Colonic mucosa (tissue), 4 donors: Measurements from ENCODE around the gene HS3ST2. TPM values are rescaled to one million over a fixed set of nuclear protein-coding genes. Genes with fewer than 3 reads are reported as not detected.

ENCODE experiments used
- DNase-seq: peaks from one replicate; pipeline ENCODE4 v3.0.0-alpha.2; 2020
- H3K27ac ChIP-seq: fragments of 200-600 bp; one replicate; pipeline ENCODE4 v1.8.0; 2021
- H3K27me3 ChIP-seq: fragments of 200-600 bp; one replicate; pipeline ENCODE4 v1.8.0; 2021
- H3K36me3 ChIP-seq: fragments of 200-600 bp; one replicate; pipeline ENCODE4 v1.8.0; 2021
- H3K4me1 ChIP-seq: fragments of 200-600 bp; one replicate; pipeline ENCODE4 v1.8.0; 2021; ENCODE audit warnings: mild to moderate bottlenecking
- H3K4me3 ChIP-seq: fragments of 200-600 bp; one replicate; pipeline ENCODE4 v1.8.0; 2021
- H3K9ac ChIP-seq, 2 donors: one replicate each; pipeline ENCODE4 v1.7.0; 2013; ENCODE audit warnings: control low read depth in 2 of 2, low read depth in 2 of 2, low read length in 2 of 2
- H3K9me3 ChIP-seq: fragments of 200-600 bp; one replicate; pipeline ENCODE4 v1.8.0; 2021
- intact Hi-C: fragments of 100-400 bp; cut with DNase I; formaldehyde crosslinking; loops from one replicate; pipeline ENCODE4 v1.14.1; 2022
- total RNA-seq, 2 donors: library from RNA; stranded (reverse); fragmentation: NEBNext Ultra II Directional in 1 of 2; extraction: Animal tissue kit (Norgen Biotek cat#: 25700) in 1 of 2; gene quantifications; one replicate each; pipeline ENCODE4 v1.2.1, GENCODE V29; 2021
- TF ChIP-seq, protein P1 (sequence below): fragments of 200-600 bp; IDR thresholded peaks from one replicate; pipeline ENCODE4 v1.8.0; 2022; ENCODE audit warnings: antibody characterized with exemption, mild to moderate bottlenecking
- donor health status: healthy.
- donor health status: DM: no; HTN: no; CAD: no.
- donor health status: DM: no; HTN: no; CAD: no.

Gene HS3ST2
- total RNA-seq, 2 donors from 2014 or later: 0.24 to 0.47 TPM

DNA sequence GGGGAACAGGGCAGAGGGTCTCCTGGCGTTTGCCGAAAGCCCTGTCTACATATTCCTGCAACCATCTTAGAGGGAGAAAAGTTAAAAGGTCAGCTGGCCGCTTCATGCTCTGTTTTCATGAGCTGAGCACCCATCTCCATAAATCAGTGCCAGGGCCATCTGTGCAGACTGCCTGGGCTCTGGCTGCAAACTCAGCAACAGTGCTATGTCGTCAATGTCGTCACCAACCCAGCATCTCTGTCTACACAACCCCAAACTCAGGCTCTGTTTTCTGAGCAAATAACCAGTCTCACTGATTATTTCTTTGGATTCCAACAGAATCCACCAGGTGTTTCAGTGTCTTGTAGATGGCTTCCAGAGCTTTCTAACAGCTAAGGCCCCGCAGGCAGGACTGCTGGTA lies 65.0 kb downstream of the HS3ST2 start:
- no peaks in the 10 kb centered on the region for H3K9me3 ChIP-seq
- TF ChIP-seq, protein P1, sequence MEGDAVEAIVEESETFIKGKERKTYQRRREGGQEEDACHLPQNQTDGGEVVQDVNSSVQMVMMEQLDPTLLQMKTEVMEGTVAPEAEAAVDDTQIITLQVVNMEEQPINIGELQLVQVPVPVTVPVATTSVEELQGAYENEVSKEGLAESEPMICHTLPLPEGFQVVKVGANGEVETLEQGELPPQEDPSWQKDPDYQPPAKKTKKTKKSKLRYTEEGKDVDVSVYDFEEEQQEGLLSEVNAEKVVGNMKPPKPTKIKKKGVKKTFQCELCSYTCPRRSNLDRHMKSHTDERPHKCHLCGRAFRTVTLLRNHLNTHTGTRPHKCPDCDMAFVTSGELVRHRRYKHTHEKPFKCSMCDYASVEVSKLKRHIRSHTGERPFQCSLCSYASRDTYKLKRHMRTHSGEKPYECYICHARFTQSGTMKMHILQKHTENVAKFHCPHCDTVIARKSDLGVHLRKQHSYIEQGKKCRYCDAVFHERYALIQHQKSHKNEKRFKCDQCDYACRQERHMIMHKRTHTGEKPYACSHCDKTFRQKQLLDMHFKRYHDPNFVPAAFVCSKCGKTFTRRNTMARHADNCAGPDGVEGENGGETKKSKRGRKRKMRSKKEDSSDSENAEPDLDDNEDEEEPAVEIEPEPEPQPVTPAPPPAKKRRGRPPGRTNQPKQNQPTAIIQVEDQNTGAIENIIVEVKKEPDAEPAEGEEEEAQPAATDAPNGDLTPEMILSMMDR: no peak
- intact Hi-C loops: no loop called here
- H3K4me3 ChIP-seq: no peak overlapping the region
- H3K27me3 ChIP-seq: no peaks in the 10 kb centered on the region
- no peak overlapping the region for H3K27ac ChIP-seq
- no peak for DNase-seq
- no peaks in the 10 kb centered on the region for H3K36me3 ChIP-seq
- no peaks in the 10 kb centered on the region for H3K4me1 ChIP-seq
- no peak overlapping the region for H3K9ac ChIP-seq

DNA sequence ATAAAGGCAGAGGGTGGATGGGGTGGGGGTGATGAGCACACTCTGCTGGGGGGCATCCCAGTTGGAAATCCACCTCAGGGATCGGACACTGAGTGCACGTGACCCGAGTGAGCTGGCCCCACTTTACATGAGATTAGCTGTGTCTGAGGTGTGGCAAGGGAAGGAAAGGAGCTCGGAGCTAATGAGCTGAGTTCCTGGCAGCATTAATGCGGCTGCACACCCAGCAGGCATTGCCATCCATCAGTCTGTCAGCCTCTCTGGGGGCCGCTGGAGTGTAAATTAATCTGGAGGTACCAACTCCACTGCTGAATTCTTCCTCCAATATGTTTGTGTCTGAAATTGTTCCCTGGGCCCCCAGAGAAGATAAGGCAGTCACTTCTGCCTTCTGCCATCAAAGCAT lies 65.5 kb downstream of the HS3ST2 start:
- intact Hi-C loops: no loop called here
- TF ChIP-seq, protein P1: no peak
- no peaks in the 10 kb centered on the region for H3K9me3 ChIP-seq

DNA sequence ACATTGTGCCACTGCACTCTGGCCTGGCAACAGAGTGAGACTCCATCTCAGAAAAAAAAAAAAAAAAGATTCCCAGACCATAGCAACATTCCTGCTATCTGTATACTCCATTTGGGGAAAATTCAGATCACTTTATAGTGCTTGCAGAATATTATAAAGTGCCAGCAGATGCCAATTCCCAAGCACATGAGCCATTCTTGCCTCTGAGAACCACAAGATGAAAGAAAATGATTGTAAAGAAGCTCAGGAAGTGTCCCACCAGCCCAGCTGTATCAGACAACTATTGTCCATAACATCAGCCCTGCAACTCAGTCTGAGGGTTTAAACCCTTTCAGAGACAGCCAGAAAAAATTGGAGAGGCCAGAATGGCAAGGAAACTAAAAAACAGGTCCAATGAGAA lies 69.0 kb downstream of the HS3ST2 start:
- no peak for DNase-seq
- intact Hi-C loops: no loop called here
- H3K27ac ChIP-seq: no peak overlapping the region
- no peaks in the 10 kb centered on the region for H3K36me3 ChIP-seq
- TF ChIP-seq, protein P1: no peak
- no peak overlapping the region for H3K9ac ChIP-seq
- no peak overlapping the region for H3K4me3 ChIP-seq
- no peaks in the 10 kb centered on the region for H3K9me3 ChIP-seq
- H3K4me1 ChIP-seq: no peaks in the 10 kb centered on the region
- H3K27me3 ChIP-seq: no peaks in the 10 kb centered on the region

More for the DNA sequence above, 65.5 kb downstream of the HS3ST2 start:
- Histone ChIP-seq H3K27me3 (no peaks in the 10 kb centered on the region), H3K4me1 (no peaks in the 10 kb centered on the region), H3K36me3 (no peaks in the 10 kb centered on the region), H3K27ac (no peak overlapping the region), H3K9ac (no peak overlapping the region), H3K4me3 (no peak overlapping the region)
- no peak for DNase-seq

DNA sequence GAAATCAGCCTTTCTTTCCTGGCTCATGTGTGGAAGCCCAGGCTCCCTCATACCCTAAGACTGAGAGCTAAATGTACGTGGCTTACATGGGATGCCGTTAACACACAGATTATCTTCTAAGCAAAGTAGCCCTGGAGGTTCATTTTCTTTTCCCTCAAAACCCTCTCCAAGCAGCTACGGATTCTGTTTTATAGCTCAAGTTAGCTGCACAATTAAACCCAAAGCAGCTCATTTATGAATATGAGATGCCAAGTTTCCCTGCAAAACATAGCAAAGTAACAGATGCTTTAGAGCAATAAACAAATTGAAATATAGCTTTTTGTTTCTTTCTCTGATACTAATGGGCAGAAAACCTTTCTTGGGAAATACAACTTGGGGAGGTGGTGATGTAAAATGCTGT lies 72.0 kb downstream of the HS3ST2 start:
- Histone ChIP-seq H3K9me3 (no peaks in the 10 kb centered on the region), H3K4me3 (no peak overlapping the region), H3K36me3 (no peaks in the 10 kb centered on the region), H3K4me1 (no peaks in the 10 kb centered on the region), H3K27ac (no peak overlapping the region), H3K9ac (no peak overlapping the region), H3K27me3 (no peaks in the 10 kb centered on the region)
- DNase-seq: no peak
- intact Hi-C loops: no loop called here
- TF ChIP-seq, protein P1: no peak

DNA sequence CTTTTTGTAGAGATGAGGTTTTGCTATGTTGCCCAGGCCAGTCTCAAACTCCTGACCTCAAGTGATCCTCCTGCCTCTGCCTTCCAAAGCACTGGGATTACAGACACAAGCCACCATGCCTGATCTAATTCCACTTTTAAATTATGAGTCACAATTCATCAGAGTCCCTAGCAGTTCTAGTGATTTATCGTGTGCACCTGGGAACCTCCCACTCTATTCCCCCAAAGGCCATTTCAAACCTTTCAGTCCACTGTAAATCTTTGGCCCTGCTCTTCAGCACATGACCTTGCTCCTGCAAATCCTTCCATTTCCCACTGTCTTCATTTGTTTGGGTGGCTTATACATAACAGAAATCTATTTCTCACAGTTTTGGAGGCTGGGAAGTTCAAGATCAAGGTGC lies 73.0 kb downstream of the HS3ST2 start:
- Histone ChIP-seq H3K4me1 (no peaks in the 10 kb centered on the region), H3K4me3 (no peak overlapping the region), H3K27ac (no peak overlapping the region), H3K9me3 (no peaks in the 10 kb centered on the region), H3K27me3 (no peaks in the 10 kb centered on the region), H3K9ac (no peak overlapping the region), H3K36me3 (no peaks in the 10 kb centered on the region)
- TF ChIP-seq, protein P1: no peak
- DNase-seq: no peak
- intact Hi-C loops: no loop called here

DNA sequence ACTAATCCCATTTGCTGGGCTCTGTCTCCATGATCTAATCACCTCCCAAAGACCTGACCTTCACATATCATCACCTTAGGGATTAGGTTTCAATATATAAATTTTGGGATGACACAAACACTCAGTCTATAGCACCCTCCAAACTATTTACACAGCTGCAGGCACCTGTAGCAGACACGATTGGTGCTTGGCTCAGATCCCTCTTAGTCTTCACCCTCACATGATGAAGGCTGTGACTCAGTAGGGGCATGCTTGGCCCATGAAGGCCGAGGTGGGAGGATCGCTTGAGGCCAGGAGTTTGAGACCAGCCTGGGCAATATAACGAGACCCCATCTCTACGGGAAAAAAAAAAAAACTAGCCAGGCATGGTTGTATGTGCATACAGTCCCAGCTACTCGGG lies 73.5 kb downstream of the HS3ST2 start:
- H3K9ac ChIP-seq: no peak overlapping the region
- TF ChIP-seq, protein P1: no peak
- no peaks in the 10 kb centered on the region for H3K4me1 ChIP-seq
- no peak overlapping the region for H3K27ac ChIP-seq
- no peaks in the 10 kb centered on the region for H3K36me3 ChIP-seq
- DNase-seq: no peak
- H3K4me3 ChIP-seq: no peak overlapping the region
- intact Hi-C loops: no loop called here
- no peaks in the 10 kb centered on the region for H3K27me3 ChIP-seq
- H3K9me3 ChIP-seq: no peaks in the 10 kb centered on the region
